Measurements from ENCODE around the gene AKR1C8. TPM values are rescaled to one million over a fixed set of nuclear protein-coding genes. Genes with fewer than 3 reads are reported as not detected.
A peak's percentile ranks its signal among the peaks of the same experiment; 100 is the strongest.

AKR1C8 gene
- total and polyA plus RNA-seq, 9 of the 15 experiments (the other 6 are each of a cell fraction or from before 2014, with no cell fraction given) = 0.03 to 0.29 (median 0.08) TPM

- TF ChIP-seq DEAF1 (CRISPR knock-in tag; IDR thresholded peaks at IDR 0.05) (no peak), ZC3H4 (CRISPR knock-in tag; IDR thresholded peaks at IDR 0.05; ENCODE audit: borderline replicate concordance) (no peak), ELK1 (CRISPR knock-in tag; IDR thresholded peaks at IDR 0.05) (no peak), HEY1 (CRISPR knock-in tag; IDR thresholded peaks at IDR 0.05; ENCODE audit: borderline replicate concordance) (no peak)
These were observed 31.9 kb upstream of the AKR1C8 start (continued) for GRCh38 chr10:5216801-5217200.

DNA sequence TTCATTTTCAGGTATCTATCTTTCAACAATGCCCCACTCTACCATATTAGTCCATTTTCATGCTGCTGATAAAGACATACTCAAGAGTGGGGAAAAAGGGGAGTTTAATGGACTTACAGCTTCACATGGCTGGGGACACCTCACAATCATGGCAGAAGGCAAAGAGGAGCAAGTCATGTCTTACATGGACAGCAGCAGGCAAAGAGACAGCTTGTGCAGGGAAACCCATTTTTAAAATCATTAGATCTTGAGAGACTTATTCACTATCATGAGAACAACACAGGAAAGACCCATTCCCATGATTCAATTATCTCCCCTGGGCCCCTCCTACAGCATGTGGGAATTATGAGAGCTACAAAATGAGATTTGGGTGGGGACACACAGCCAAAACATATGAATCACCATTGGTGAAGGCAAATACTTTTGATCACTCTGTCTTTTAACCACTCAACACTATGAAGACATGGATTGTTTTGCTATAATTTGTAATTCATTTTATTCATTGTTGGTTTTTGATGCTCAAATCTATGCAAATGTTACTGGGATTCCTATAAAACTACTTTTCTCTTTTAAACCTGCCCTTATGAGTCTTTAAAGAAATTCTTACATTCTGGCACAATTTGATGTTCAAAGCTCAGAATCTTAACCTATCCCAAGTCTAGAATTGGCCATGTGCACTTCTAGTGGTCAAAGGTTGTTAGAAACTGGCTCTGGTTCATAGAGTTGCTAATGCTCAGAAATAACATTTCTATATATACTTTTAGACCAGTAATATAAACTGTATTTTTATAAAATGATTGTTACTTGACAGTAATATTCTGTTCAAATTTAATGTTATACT is 27.0 kb upstream of the AKR1C8 start:
- Histone ChIP-seq H3K4me3 (no peak overlapping the region), H3K9me1 (ENCODE audit: control insufficient read depth, insufficient read depth, low read length) (no peaks in the 10 kb centered on the region), H3K36me3 (ENCODE audit: control insufficient read depth, insufficient read depth, low read length) (no peaks in the 10 kb centered on the region), H3K9me3 (replicated peaks; ENCODE audit: control insufficient read depth, insufficient read depth, low read depth, low read length) (no peaks in the 10 kb centered on the region; the same call in 1 of the 2 replicates), H3K9ac (ENCODE audit: insufficient read depth in 1 of 2, low read depth in 2 of 2, low read length in 2 of 2) (no peak overlapping the region), H3K79me2 (ENCODE audit: control insufficient read depth, insufficient read depth, low read length) (no peaks in the 10 kb centered on the region), H3K4me2 (ENCODE audit: insufficient read depth, low read length) (no peak overlapping the region), H3K4me1 (replicated peaks in 1 of 2; ENCODE audit: control insufficient read depth in 2 of 2, insufficient read depth in 2 of 2, low read length in 2 of 2) (no peaks in the 10 kb centered on the region), H2AFZ (ENCODE audit: low read depth, low read length) (no peak overlapping the region), H4K20me1 (replicated peaks; ENCODE audit: control insufficient read depth, insufficient read depth, low read length) (no peaks in the 10 kb centered on the region), H3K27me3 (ENCODE audit: control insufficient read depth in 2 of 2, insufficient read depth in 2 of 2, low read length in 2 of 2) (no peaks in the 10 kb centered on the region), H3K27ac (ENCODE audit: extremely low read depth, low read depth, low read length) (no peak overlapping the region)
- TF ChIP-seq TAF15 (IDR thresholded peaks at IDR 0.05; ENCODE audit: low read depth, low read length) (no peak), ZNF431 (CRISPR knock-in tag; IDR thresholded peaks at IDR 0.05) (peak; percentile 94)
- DNase-seq (ENCODE audit: extremely low read depth in 1 of 4, low spot score in 3 of 4) (no peak), FAIRE-seq (no peak), ATAC-seq (no peak)
- ChIA-PET POLR2A (no interaction called here), CTCF (ENCODE audit: low intra/inter-chr PET ratio) (no interaction called here)
- in situ Hi-C loops (cut with MboI) = no loop called here
- BruUV-seq (replicated peaks) = no TSS peak
- intact Hi-C loops (cut with micrococcal nuclease) = no loop called here

Data from K562 (cell line).